ENCODE measurements around the gene NLN.

DNA sequence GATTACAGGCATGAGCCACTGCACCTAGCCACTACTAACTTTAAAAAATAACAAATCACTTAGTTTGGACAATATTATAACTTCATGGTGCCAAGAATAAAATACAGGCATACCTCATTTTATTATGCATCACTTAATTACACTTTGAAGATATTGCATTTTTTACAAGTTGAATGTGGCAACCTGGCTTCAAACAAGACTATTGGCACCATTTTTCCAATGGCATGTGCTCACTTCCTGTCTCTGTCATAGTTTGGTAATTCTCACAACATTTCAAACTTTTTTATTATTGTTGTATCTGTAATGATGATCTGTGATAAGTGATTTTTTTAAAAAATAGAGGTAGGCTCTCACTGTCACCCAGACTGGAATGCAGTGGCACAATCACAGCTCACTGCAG is 154.5 kb downstream of the NLN start:
- TF ChIP-seq, protein P1, sequence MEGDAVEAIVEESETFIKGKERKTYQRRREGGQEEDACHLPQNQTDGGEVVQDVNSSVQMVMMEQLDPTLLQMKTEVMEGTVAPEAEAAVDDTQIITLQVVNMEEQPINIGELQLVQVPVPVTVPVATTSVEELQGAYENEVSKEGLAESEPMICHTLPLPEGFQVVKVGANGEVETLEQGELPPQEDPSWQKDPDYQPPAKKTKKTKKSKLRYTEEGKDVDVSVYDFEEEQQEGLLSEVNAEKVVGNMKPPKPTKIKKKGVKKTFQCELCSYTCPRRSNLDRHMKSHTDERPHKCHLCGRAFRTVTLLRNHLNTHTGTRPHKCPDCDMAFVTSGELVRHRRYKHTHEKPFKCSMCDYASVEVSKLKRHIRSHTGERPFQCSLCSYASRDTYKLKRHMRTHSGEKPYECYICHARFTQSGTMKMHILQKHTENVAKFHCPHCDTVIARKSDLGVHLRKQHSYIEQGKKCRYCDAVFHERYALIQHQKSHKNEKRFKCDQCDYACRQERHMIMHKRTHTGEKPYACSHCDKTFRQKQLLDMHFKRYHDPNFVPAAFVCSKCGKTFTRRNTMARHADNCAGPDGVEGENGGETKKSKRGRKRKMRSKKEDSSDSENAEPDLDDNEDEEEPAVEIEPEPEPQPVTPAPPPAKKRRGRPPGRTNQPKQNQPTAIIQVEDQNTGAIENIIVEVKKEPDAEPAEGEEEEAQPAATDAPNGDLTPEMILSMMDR (IDR thresholded peaks at IDR 0.05; ENCODE audit: low read depth, low read length, missing input control): no peak
- no peak for TF ChIP-seq GABPA (IDR thresholded peaks at IDR 0.05 in 1 of 2, conservative IDR thresholded peaks at IDR 0.05 in 1 of 2)
- TF ChIP-seq SP1 (IDR thresholded peaks at IDR 0.05): no peak
- no peak for TF ChIP-seq RAD21 (IDR thresholded peaks at IDR 0.05)
- TF ChIP-seq REST (IDR thresholded peaks at IDR 0.05): no peak
- TF ChIP-seq, protein P2, sequence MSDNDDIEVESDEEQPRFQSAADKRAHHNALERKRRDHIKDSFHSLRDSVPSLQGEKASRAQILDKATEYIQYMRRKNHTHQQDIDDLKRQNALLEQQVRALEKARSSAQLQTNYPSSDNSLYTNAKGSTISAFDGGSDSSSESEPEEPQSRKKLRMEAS (IDR thresholded peaks at IDR 0.05): no peak
- TF ChIP-seq, protein P3, sequence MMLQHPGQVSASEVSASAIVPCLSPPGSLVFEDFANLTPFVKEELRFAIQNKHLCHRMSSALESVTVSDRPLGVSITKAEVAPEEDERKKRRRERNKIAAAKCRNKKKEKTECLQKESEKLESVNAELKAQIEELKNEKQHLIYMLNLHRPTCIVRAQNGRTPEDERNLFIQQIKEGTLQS (IDR thresholded peaks at IDR 0.05): no peak
- TF ChIP-seq, protein P4, sequence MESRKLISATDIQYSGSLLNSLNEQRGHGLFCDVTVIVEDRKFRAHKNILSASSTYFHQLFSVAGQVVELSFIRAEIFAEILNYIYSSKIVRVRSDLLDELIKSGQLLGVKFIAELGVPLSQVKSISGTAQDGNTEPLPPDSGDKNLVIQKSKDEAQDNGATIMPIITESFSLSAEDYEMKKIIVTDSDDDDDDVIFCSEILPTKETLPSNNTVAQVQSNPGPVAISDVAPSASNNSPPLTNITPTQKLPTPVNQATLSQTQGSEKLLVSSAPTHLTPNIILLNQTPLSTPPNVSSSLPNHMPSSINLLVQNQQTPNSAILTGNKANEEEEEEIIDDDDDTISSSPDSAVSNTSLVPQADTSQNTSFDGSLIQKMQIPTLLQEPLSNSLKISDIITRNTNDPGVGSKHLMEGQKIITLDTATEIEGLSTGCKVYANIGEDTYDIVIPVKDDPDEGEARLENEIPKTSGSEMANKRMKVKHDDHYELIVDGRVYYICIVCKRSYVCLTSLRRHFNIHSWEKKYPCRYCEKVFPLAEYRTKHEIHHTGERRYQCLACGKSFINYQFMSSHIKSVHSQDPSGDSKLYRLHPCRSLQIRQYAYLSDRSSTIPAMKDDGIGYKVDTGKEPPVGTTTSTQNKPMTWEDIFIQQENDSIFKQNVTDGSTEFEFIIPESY (IDR thresholded peaks at IDR 0.05): no peak
- no peak for TF ChIP-seq TAF1 (conservative IDR thresholded peaks at IDR 0.05)
- no peak for TF ChIP-seq HNF4G (IDR thresholded peaks at IDR 0.05)
- TF ChIP-seq EGR1 (IDR thresholded peaks at IDR 0.05; ENCODE audit: low read depth in 2 of 2): no peak
- no peak for TF ChIP-seq FOXA2 (IDR thresholded peaks at IDR 0.05)

All from liver (tissue), 3 donors.